ENCODE data around the gene ZKSCAN3.

ZKSCAN3 gene

GRCh38 chr6:28351493-28351925 is 1.8 kb downstream of the ZKSCAN3 start:
- DNase-seq (ENCODE audit: extremely low spot score) = no peak
- POLR2A ChIA-PET = no interaction called here
- CTCF ChIA-PET = interaction anchor here (1.0 to 1.5 kb wide), 2 partner anchors 10 to 16 kb away, joined by 4 to 6 read pairs; partner anchors contain the start of gene ZSCAN31
- no peak for TF ChIP-seq CTCF (IDR thresholded peaks at IDR 0.05; ENCODE audit: control extremely low read depth, extremely low read depth, low read depth, missing control alignments)

- DNase-seq (ENCODE audit: extremely low spot score) = no peak
- POLR2A ChIA-PET = no interaction called here
- CTCF ChIA-PET = interaction anchor here (1.2 to 1.6 kb wide), 2 partner anchors 9 to 18 kb away, joined by 3 to 4 read pairs; no protein-coding TSS in a partner anchor
- TF ChIP-seq CTCF (IDR thresholded peaks at IDR 0.05; ENCODE audit: control extremely low read depth, extremely low read depth, low read depth, missing control alignments) = no peak
Observed at GRCh38 chr6:28353356-28353755, 3.6 kb downstream of the ZKSCAN3 start.

- no peak for DNase-seq (ENCODE audit: extremely low spot score)
- POLR2A ChIA-PET = no interaction called here
Observed at GRCh38 chr6:28353981-28354676, 4.4 kb downstream of the ZKSCAN3 start.

DNA sequence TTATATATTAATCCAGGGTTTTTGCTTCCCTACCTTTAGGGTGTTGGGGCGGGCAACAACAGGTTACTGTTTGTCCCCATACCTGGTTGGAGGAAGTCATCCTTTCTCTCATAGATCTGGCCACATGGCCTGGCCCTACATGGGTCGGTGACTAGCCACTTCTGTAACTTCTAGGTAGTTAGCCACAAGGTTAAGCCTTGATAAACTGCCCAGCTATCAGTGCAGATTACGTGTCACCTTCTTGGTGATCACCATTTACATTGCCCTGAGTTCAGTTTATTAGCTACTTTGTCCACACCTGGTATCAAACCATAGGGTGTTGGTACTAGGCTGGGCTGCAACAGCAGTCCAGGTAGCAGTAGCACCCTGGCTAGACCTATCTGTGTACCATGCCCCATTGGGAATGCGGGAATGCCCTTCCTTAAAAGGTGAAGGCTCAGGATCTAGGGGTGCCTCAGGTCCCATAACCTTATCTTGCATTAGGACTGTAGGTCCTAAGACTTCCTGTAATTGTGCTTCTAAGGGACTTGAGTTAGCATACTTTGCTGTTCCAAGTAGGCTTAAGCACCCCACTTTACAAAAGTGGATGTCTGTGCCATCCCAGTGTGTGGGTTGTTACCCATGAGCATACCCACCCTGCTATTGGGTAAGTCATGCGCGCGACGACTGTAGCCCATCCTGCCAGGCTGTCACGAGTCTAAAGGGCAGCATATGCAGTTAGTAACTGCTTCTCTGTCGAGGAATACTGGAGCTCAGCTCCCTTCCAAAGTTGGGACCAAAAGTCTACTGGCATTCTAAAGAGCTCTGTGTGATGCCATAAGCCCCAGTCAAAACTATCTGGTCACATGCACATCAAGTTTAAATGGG is 5.2 kb downstream of the ZKSCAN3 start:
- DNase-seq (ENCODE audit: extremely low spot score) = no peak
- POLR2A ChIA-PET = interaction anchor here (0.7 to 1.2 kb wide), 3 partner anchors 19 to 545 kb away, joined by 4 read pairs; partner anchors contain the start of gene ZSCAN31
- CTCF ChIA-PET = interaction anchor here (1.0 to 8.0 kb wide), 31 partner anchors 8 to 547 kb away, joined by 3 to 55 read pairs (median 7); partner anchors contain the start of genes PGBD1, ZKSCAN4, ZSCAN16 and ZSCAN26
- no peak for TF ChIP-seq CTCF (IDR thresholded peaks at IDR 0.05; ENCODE audit: control extremely low read depth, extremely low read depth, low read depth, missing control alignments)

More at GRCh38 chr6:28353981-28354676, 4.4 kb downstream of the ZKSCAN3 start:
- CTCF ChIA-PET = interaction anchor here (1.6 to 8.0 kb wide), 6 partner anchors 18 to 221 kb away, joined by 5 to 55 read pairs (median 20); partner anchors contain the start of gene ZSCAN31
- no peak for TF ChIP-seq CTCF (IDR thresholded peaks at IDR 0.05; ENCODE audit: control extremely low read depth, extremely low read depth, low read depth, missing control alignments)

GRCh38 chr6:28355743-28356665 is 6.3 kb downstream of the ZKSCAN3 start:
- ChIA-PET POLR2A (interaction anchor here (0.7 to 1.2 kb wide), 3 partner anchors 20 to 546 kb away, joined by 4 read pairs; partner anchors contain the start of gene ZSCAN31), CTCF (interaction anchor here (0.6 to 8.0 kb wide), 74 partner anchors 9 to 1213 kb away, joined by 3 to 55 read pairs (median 5); partner anchors contain the start of genes PGBD1, ZKSCAN4, ZKSCAN8 and ZSCAN16)
- DNase-seq (ENCODE audit: extremely low spot score) = peak; percentile 71
- peak; percentile 81 for TF ChIP-seq CTCF (IDR thresholded peaks at IDR 0.05; ENCODE audit: control extremely low read depth, extremely low read depth, low read depth, missing control alignments)

Data from GM10248 (cell line).